SU-DHL-6 (cell line): ENCODE measurements around the gene BICD1.

ENCODE experiments used
- H2AFZ ChIP-seq: fragments of 200-600 bp; sonication (generic); 2 replicates; pipeline ENCODE4 v1.6.1; 2014; ENCODE audit warnings: low read depth, mild to moderate bottlenecking, moderate library complexity, mixed read lengths, antibody characterized with exemption, low read length; ENCODE audit not compliant: severe bottlenecking
- H3F3A ChIP-seq: fragments of 200-600 bp; shearing (Covaris generic); 2 replicates; pipeline ENCODE4 v1.6.0; 2016; ENCODE audit warnings: antibody characterized with exemption, mild to moderate bottlenecking; ENCODE audit not compliant: insufficient read depth
- H3K27ac ChIP-seq: fragments of 200-600 bp; sonication (generic); 2 replicates; pipeline ENCODE4 v1.5.1; 2016; ENCODE audit warnings: low read depth, mild to moderate bottlenecking, low read length, moderate library complexity, mixed read lengths
- H3K27me3 ChIP-seq: fragments of 200-600 bp; sonication (generic), shearing (Covaris generic); 2 replicates; pipeline ENCODE4 v1.6.0; 2014; ENCODE audit warnings: mild to moderate bottlenecking, low read length
- H3K36me3 ChIP-seq: fragments of 200-600 bp; sonication (generic); 2 replicates; pipeline ENCODE4 v1.6.1; 2014; ENCODE audit warnings: mild to moderate bottlenecking, low read length, mixed read lengths
- H3K4me2 ChIP-seq: fragments of 300-600, 200-600 bp; shearing (Covaris generic), sonication (generic); 2 replicates; pipeline ENCODE4 v1.6.0; 2014; ENCODE audit warnings: low read length, low read depth, mild to moderate bottlenecking; ENCODE audit not compliant: poor library complexity, severe bottlenecking
- H3K4me3 ChIP-seq: fragments of 200-600 bp; sonication (generic); 2 replicates; pipeline ENCODE4 v1.5.1; 2014; ENCODE audit warnings: antibody characterized with exemption, low read length, mild to moderate bottlenecking, mixed read lengths; ENCODE audit not compliant: insufficient read depth, poor library complexity, severe bottlenecking
- H3K79me2 ChIP-seq: fragments of 200-600 bp; sonication (generic); 2 replicates; pipeline ENCODE4 v1.6.1; 2014; ENCODE audit warnings: mild to moderate bottlenecking, low read length, moderate library complexity; ENCODE audit not compliant: insufficient read depth
- H3K9ac ChIP-seq: fragments of 200-600 bp; sonication (generic); 2 replicates; pipeline ENCODE4 v1.7.0; 2014; ENCODE audit warnings: mild to moderate bottlenecking, low read length
- H3K9me2 ChIP-seq: fragments of 200-600 bp; sonication (generic); replicated peaks from 2 replicates; pipeline ENCODE4 v1.6.1; 2014; ENCODE audit warnings: low read length; ENCODE audit not compliant: insufficient read depth
- H3K9me3 ChIP-seq: fragments of 200-600 bp; sonication (generic); 2 replicates; pipeline ENCODE4 v1.6.1; 2014; ENCODE audit warnings: low read length, mixed read lengths; ENCODE audit not compliant: insufficient read depth
- H4K20me1 ChIP-seq: fragments of 200-600 bp; sonication (generic); 2 replicates; pipeline ENCODE4 v1.6.1; 2014; ENCODE audit warnings: low read depth, mild to moderate bottlenecking, antibody characterized with exemption, low read length, moderate library complexity, mixed read lengths
- EZH2phosphoT487 ChIP-seq: fragments of 200-600 bp; sonication (generic), shearing (Covaris generic); conservative IDR thresholded peaks from 2 replicates; pipeline ENCODE4 v1.6.1; 2018; ENCODE audit warnings: mild to moderate bottlenecking, antibody characterized with exemption, low read length, moderate library complexity, mixed read lengths
- TF ChIP-seq, protein P1 (sequence below): fragments of 200-600 bp; sonication (generic); IDR thresholded peaks from one replicate; pipeline ENCODE4 v1.5.1; 2017; ENCODE audit warnings: antibody characterized with exemption, mild to moderate bottlenecking, low read length, moderate library complexity; ENCODE audit not compliant: insufficient read depth, poor library complexity, severe bottlenecking

The BICD1 gene

DNA sequence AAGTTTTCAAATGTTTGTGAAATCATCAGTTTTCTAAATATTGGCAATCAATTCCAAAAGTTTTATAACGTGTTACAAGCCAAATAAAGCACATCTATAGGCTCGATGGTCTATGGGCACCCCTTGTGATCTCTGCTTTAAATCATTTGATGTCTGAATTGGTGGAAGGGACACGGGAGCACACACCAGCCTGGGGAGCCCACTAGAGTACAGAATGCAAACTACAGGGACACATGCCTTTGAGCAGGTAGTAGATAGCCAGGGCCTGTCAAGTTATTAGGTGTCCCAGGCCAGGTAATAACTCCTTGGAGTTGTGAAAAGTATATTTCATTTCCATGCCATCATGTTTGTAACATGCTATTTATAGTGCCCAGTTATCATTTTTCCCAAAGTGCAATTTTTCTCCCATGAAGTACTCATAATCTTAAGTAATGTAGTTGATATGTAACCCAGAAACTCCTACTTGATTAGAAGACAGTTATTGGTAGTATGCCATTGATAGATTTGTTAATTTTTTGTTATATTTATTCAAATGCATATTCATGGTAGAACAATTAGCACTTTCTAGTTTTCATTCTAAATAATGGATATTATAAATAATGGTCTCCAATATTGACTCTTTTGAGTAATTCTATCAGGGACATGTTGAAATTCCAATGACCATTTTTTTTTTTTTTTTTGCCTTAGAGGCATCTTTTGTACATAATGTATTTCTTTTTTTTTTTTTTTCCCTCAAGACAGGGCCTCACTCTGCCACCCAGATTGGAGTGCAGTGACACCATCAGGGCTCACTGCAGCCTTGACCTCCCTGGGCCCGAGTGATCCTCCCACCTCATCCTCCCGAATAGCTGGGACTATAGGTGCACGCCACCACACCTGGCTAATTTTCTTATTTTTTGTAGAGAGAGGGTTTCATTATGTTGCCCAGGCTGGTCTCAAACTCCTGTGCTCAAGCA, 195.8 kb downstream of the BICD1 start:
- Histone ChIP-seq H3K9me3 (no peaks in the 10 kb centered on the region), H3K27me3 (no peaks in the 10 kb centered on the region), H3F3A (peaks cover 61% of the 10 kb centered on the region), H3K9ac (peak overlapping the region; percentile 56), H3K4me3 (no peak overlapping the region), H3K27ac (peak overlapping the region; percentile 93), H3K36me3 (peaks cover 6% of the 10 kb centered on the region; the same call in 1 of the 2 replicates), H2AFZ (no peak overlapping the region), H3K9me2 (no peaks in the 10 kb centered on the region), H3K79me2 (peaks cover 17% of the 10 kb centered on the region; the same call in 1 of the 2 replicates), H3K4me2 (peak overlapping the region; percentile 54), H4K20me1 (no peaks in the 10 kb centered on the region)
- no peak for TF ChIP-seq EZH2phosphoT487
- TF ChIP-seq, protein P1, sequence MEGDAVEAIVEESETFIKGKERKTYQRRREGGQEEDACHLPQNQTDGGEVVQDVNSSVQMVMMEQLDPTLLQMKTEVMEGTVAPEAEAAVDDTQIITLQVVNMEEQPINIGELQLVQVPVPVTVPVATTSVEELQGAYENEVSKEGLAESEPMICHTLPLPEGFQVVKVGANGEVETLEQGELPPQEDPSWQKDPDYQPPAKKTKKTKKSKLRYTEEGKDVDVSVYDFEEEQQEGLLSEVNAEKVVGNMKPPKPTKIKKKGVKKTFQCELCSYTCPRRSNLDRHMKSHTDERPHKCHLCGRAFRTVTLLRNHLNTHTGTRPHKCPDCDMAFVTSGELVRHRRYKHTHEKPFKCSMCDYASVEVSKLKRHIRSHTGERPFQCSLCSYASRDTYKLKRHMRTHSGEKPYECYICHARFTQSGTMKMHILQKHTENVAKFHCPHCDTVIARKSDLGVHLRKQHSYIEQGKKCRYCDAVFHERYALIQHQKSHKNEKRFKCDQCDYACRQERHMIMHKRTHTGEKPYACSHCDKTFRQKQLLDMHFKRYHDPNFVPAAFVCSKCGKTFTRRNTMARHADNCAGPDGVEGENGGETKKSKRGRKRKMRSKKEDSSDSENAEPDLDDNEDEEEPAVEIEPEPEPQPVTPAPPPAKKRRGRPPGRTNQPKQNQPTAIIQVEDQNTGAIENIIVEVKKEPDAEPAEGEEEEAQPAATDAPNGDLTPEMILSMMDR = peak; percentile 19

DNA sequence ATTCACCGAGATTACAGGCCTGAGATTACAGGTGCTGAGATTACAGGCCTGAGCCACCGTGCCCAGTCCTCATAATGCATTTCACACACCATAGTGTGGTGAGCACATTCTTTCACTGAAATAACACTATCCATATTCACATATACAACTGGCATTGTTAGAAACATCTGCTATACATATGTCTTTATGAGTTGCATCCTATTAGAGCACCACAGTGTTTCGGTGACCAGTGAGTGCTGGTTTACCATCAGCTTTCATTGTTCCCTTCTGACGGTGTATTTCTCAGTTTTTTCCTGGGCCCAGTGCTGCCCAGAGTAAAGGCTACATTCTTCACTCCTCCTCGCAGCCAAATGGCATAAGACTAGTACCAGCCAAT, 196.5 kb downstream of the BICD1 start:
- Histone ChIP-seq H4K20me1 (no peaks in the 10 kb centered on the region), H3K4me3 (no peak overlapping the region), H3K27me3 (no peaks in the 10 kb centered on the region), H3K4me2 (peak overlapping the region; percentile 54), H3K9me3 (no peaks in the 10 kb centered on the region), H3K27ac (peak overlapping the region; percentile 93), H3K9me2 (no peaks in the 10 kb centered on the region), H3K36me3 (peaks cover 6% of the 10 kb centered on the region; the same call in 1 of the 2 replicates), H3K79me2 (peaks cover 17% of the 10 kb centered on the region; the same call in 1 of the 2 replicates), H3F3A (peaks cover 54% of the 10 kb centered on the region), H3K9ac (peak overlapping the region; percentile 56), H2AFZ (no peak overlapping the region)
- TF ChIP-seq EZH2phosphoT487 = no peak
- TF ChIP-seq, protein P1 = no peak

DNA sequence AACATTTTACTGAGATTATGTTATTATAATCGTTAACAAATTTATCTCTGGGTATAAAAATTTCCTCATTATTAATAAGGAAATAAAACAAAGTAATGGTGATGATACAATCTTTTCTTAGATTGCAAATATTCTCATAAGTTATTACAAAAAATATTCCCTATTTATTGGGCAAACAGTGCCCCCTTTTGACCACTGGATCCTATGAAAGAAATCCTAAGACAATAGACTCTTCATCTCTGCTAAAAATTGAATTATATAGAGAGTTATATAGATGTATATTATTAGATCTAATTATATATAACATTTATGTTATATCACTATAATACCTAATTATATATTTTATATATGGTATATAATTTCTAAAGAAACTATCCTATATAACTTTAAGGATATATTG, 198.5 kb downstream of the BICD1 start:
- Histone ChIP-seq H2AFZ (no peak overlapping the region), H3K9me2 (no peaks in the 10 kb centered on the region), H3K27ac (peak overlapping the region; percentile 93), H3K4me2 (peak overlapping the region; percentile 54), H3K79me2 (peaks cover 10% of the 10 kb centered on the region; the same call in 1 of the 2 replicates), H3K27me3 (no peaks in the 10 kb centered on the region), H4K20me1 (no peaks in the 10 kb centered on the region), H3F3A (peaks cover 41% of the 10 kb centered on the region), H3K9me3 (no peaks in the 10 kb centered on the region), H3K4me3 (no peak overlapping the region), H3K9ac (peak overlapping the region; percentile 56; the same call in 1 of the 2 replicates), H3K36me3 (peaks cover 6% of the 10 kb centered on the region; the same call in 1 of the 2 replicates)
- TF ChIP-seq, protein P1 = peak; percentile 12
- TF ChIP-seq EZH2phosphoT487 = no peak
